SHP77 treated with DMSO at 0.1 percent for 48 hours (cell line): ENCODE measurements around the gene SLC25A36.
"Not testable (repeated sequence)": the region's sequence is repeated elsewhere in the genome, so short reads cannot be mapped to it uniquely, and the experiment has no call there.

Source experiments
- DNase-seq: peaks from one replicate; lab custom pipeline; 2025; lab: John Stamatoyannopoulos, UW

The SLC25A36 gene

GRCh38 chr3:140931801-140932200, 9.8 kb upstream of the SLC25A36 start:
- DNase-seq: no peak

GRCh38 chr3:140933109-140933508, 8.5 kb upstream of the SLC25A36 start:
- no peak for DNase-seq

GRCh38 chr3:140933552-140933951, 8.1 kb upstream of the SLC25A36 start:
- DNase-seq: no peak

- not testable (repeated sequence) for DNase-seq
Measured at GRCh38 chr3:140939305-140939704, 2.3 kb upstream of the SLC25A36 start.

GRCh38 chr3:140941090-140941433, 574 bp upstream of the SLC25A36 start:
- DNase-seq: no peak

GRCh38 chr3:140942221-140943104, 827 bp downstream of the SLC25A36 start:
- DNase-seq: no peak

GRCh38 chr3:140943781-140944552, 2.3 kb downstream of the SLC25A36 start:
- DNase-seq: no peak

- no peak for DNase-seq
Measured at GRCh38 chr3:140948460-140949249, 7.0 kb downstream of the SLC25A36 start.

- no peak for DNase-seq
Measured at GRCh38 chr3:140950144-140950543, 8.5 kb downstream of the SLC25A36 start.

GRCh38 chr3:140950863-140951262, 9.2 kb downstream of the SLC25A36 start:
- no peak for DNase-seq

GRCh38 chr3:140951750-140952149, 10.1 kb downstream of the SLC25A36 start:
- DNase-seq: not testable (repeated sequence)

GRCh38 chr3:140953028-140953960, 11.7 kb downstream of the SLC25A36 start:
- DNase-seq: no peak

- DNase-seq: no peak
Measured at GRCh38 chr3:140954576-140954975, 12.9 kb downstream of the SLC25A36 start.

- DNase-seq: no peak
Measured at GRCh38 chr3:140955645-140956044, 14.0 kb downstream of the SLC25A36 start.

- DNase-seq: no peak
Measured at GRCh38 chr3:140956058-140956835, 14.6 kb downstream of the SLC25A36 start.

- no peak for DNase-seq
Measured at GRCh38 chr3:140972833-140973232, 31.2 kb downstream of the SLC25A36 start.

- no peak for DNase-seq
Measured at GRCh38 chr3:140974900-140975299, 33.3 kb downstream of the SLC25A36 start.

GRCh38 chr3:140980663-140981062, 39.0 kb downstream of the SLC25A36 start:
- no peak for DNase-seq

GRCh38 chr3:140987792-140988191, 46.2 kb downstream of the SLC25A36 start:
- DNase-seq: not testable (repeated sequence)

GRCh38 chr3:140994316-140994715, 52.7 kb downstream of the SLC25A36 start:
- no peak for DNase-seq
